ENCODE results near the gene KIAA0232.

The KIAA0232 gene

DNA sequence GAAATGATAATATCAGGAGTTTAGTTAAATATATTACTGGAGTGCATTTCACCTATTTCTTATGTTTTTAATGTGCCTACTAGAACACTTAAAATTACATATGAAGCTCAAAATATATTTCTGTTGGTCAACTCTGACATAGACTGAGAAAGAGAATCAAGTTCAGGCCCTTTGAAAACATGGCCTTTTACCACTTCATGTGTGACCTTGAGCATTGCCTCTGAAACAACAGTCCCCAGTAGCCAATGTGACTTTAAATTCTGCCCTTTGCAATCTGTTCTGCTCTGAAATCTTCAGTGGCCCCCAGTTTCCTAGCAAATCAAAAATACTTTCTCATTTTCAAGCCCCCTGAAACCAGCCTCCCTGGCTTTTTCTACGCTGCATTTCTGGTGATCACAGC is 77.0 kb downstream of the KIAA0232 start:
- no peak overlapping the region for H3K4me3 ChIP-seq (ENCODE audit: low read length in 2 of 2)
- H3K27me3 ChIP-seq (ENCODE audit: control insufficient read depth in 1 of 2, insufficient read depth in 2 of 2, low read length in 2 of 2), result no peaks in the 10 kb centered on the region
- no peaks in the 10 kb centered on the region for H3K9me3 ChIP-seq (ENCODE audit: control insufficient read depth in 2 of 2, low read length in 2 of 2)
- H3K9ac ChIP-seq (ENCODE audit: low read length in 2 of 2), result no peak overlapping the region
- no peak overlapping the region for H3K27ac ChIP-seq (ENCODE audit: low read length)
- H3K4me1 ChIP-seq (ENCODE audit: control insufficient read depth, insufficient read depth, low read length), result peaks cover 12% of the 10 kb centered on the region
- peaks cover 26 to 28% of the 10 kb centered on the region in 2 donors for H3K36me3 ChIP-seq (ENCODE audit: control insufficient read depth in 2 of 2, insufficient read depth in 2 of 2, low read length in 2 of 2)

DNA sequence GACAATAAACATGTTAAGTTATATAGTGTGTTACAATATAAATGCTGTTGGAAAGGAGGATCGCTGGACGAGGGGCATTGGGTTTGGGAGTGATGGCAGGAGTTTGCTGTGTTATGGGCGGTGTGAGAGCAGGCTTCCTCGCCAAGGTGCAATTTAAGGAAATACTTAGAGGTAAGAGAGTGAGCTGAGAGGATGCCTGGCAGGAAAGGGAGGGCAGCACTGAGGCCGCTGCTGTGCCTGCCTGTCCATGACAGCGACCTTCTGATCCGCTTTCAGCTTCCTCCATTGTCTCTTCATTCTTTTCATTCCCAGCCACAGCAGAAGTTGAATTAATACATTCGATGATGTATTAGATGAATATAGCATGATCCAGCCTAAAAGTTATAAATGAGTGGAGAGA is 85.9 kb downstream of the KIAA0232 start:
- Histone ChIP-seq H3K9ac (ENCODE audit: low read length in 2 of 2) (no peak overlapping the region), H3K9me3 (ENCODE audit: control insufficient read depth in 2 of 2, low read length in 2 of 2) (no peaks in the 10 kb centered on the region), H3K27ac (ENCODE audit: low read length) (peak overlapping the region; percentile 6), H3K4me3 (ENCODE audit: low read length in 2 of 2) (no peak overlapping the region), H3K4me1 (ENCODE audit: control insufficient read depth, insufficient read depth, low read length) (peaks cover 10% of the 10 kb centered on the region), H3K36me3 (ENCODE audit: control insufficient read depth in 2 of 2, insufficient read depth in 2 of 2, low read length in 2 of 2) (peaks cover 31 to 42% of the 10 kb centered on the region in 2 donors), H3K27me3 (ENCODE audit: control insufficient read depth in 1 of 2, insufficient read depth in 2 of 2, low read length in 2 of 2) (no peaks in the 10 kb centered on the region)

DNA sequence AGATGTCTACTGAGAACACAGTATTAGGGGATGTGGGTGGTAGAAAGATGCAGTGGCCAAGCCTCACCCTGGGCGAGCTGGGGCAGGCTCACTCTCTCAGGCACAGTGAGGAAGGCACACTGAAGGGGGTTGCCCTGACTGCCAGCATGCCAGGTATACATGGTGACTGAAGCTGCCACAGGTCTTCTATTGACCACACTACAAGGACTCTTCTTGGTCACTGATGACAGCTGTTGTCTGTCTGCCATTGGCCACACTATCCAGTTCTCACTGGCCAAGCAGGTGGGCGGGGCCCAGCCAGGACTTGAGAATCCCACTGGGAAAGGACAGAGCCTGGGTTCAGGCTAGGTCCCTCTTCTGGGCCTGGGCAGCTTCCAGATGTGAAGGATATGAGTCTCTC is 87.4 kb downstream of the KIAA0232 start:
- Histone ChIP-seq H3K27ac (ENCODE audit: low read length) (peak overlapping the region; percentile 11), H3K36me3 (ENCODE audit: control insufficient read depth in 2 of 2, insufficient read depth in 2 of 2, low read length in 2 of 2) (peaks cover 40 to 51% of the 10 kb centered on the region in 2 donors), H3K9ac (ENCODE audit: low read length in 2 of 2) (no peak overlapping the region), H3K27me3 (ENCODE audit: control insufficient read depth in 1 of 2, insufficient read depth in 2 of 2, low read length in 2 of 2) (no peaks in the 10 kb centered on the region), H3K4me3 (ENCODE audit: low read length in 2 of 2) (no peak overlapping the region), H3K9me3 (ENCODE audit: control insufficient read depth in 2 of 2, low read length in 2 of 2) (no peaks in the 10 kb centered on the region), H3K4me1 (ENCODE audit: control insufficient read depth, insufficient read depth, low read length) (peaks cover 10% of the 10 kb centered on the region)

DNA sequence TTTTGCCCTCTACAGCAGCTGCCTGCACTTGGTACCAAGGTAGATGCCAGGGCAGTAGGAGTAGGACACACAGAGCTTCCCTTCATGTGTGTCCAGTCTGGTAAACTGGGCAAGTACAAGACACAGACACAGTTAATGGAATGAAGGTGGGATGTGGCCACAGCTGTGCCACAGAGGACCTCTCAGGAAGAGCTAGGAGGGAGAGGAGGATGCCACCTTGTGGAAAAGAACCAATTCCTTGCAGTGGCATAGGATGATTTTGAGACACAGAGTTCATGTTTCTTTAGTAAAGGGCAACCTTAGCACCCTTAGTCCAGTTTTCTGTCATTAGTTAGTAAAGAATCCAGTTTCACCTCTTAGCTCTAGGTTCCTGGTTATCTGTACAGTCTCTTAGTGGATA is 90.8 kb downstream of the KIAA0232 start:
- H3K9ac ChIP-seq (ENCODE audit: low read length in 2 of 2), result no peak overlapping the region
- peaks cover 12% of the 10 kb centered on the region for H3K4me1 ChIP-seq (ENCODE audit: control insufficient read depth, insufficient read depth, low read length)
- H3K27ac ChIP-seq (ENCODE audit: low read length), result no peak overlapping the region
- H3K4me3 ChIP-seq (ENCODE audit: low read length in 2 of 2), result no peak overlapping the region
- peaks cover 35 to 50% of the 10 kb centered on the region in 2 donors for H3K36me3 ChIP-seq (ENCODE audit: control insufficient read depth in 2 of 2, insufficient read depth in 2 of 2, low read length in 2 of 2)
- H3K9me3 ChIP-seq (ENCODE audit: control insufficient read depth in 2 of 2, low read length in 2 of 2), result no peaks in the 10 kb centered on the region
- H3K27me3 ChIP-seq (ENCODE audit: control insufficient read depth in 1 of 2, insufficient read depth in 2 of 2, low read length in 2 of 2), result no peaks in the 10 kb centered on the region

DNA sequence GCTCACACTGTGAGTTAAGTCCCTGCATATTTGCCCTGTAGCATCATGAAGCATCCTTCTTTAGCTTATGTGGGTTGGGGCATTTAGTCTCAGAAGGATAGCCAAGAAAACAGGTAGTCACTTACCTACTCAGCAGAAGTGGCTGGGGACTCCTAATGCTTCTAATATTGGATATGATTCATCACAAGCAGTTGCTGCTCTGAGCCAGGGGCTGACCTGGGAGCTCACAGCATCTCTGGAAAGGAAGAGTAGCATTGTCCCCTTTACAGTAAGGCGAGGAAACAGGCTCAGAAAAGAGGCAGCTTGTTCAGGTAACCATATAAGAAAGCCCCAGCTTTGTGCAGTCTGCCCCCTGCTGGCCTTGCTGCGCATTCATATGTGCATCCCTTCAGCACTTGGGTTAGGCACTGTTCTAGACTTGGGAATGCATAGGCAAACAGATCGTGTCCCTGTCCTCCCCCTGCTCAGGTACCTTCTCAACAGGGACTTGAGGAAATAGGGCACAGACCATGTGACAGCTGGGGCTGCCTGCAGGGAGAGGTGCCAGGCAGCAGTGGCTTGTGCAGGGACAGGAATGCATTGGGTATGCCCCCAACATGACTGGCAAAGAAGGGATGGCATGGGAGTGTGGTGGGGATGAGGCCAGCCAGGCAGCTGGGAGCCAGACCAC is 91.4 kb downstream of the KIAA0232 start:
- Histone ChIP-seq H3K9me3 (ENCODE audit: control insufficient read depth in 2 of 2, low read length in 2 of 2) (no peaks in the 10 kb centered on the region), H3K4me3 (ENCODE audit: low read length in 2 of 2) (no peak overlapping the region), H3K9ac (ENCODE audit: low read length in 2 of 2) (no peak overlapping the region), H3K4me1 (ENCODE audit: control insufficient read depth, insufficient read depth, low read length) (peaks cover 12% of the 10 kb centered on the region), H3K27me3 (ENCODE audit: control insufficient read depth in 1 of 2, insufficient read depth in 2 of 2, low read length in 2 of 2) (no peaks in the 10 kb centered on the region), H3K27ac (ENCODE audit: low read length) (no peak overlapping the region), H3K36me3 (ENCODE audit: control insufficient read depth in 2 of 2, insufficient read depth in 2 of 2, low read length in 2 of 2) (peaks cover 41 to 54% of the 10 kb centered on the region in 2 donors)

DNA sequence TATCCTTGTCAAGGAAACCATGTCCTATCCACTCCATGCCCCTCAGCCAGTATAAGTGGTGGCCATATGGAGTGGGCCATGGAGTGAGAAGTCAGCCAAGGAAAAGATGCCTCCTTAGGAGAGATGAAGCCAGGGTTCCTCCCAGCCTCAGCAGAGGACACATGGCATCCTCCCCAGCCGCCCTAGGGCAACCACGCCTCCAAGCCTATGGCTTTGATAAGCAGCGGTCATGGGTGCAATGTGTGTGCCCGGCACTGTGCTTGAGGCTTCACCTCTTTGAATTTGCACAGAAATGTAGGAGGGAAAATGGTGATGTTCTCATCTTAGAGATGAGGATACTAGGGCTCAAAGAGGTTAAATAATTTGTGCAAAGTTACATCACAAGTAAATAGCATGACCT is 92.5 kb downstream of the KIAA0232 start:
- Histone ChIP-seq H3K9me3 (ENCODE audit: control insufficient read depth in 2 of 2, low read length in 2 of 2) (no peaks in the 10 kb centered on the region), H3K9ac (ENCODE audit: low read length in 2 of 2) (no peak overlapping the region), H3K4me1 (ENCODE audit: control insufficient read depth, insufficient read depth, low read length) (peaks cover 6% of the 10 kb centered on the region), H3K36me3 (ENCODE audit: control insufficient read depth in 2 of 2, insufficient read depth in 2 of 2, low read length in 2 of 2) (peaks cover 50 to 62% of the 10 kb centered on the region in 2 donors), H3K4me3 (ENCODE audit: low read length in 2 of 2) (no peak overlapping the region), H3K27me3 (ENCODE audit: control insufficient read depth in 1 of 2, insufficient read depth in 2 of 2, low read length in 2 of 2) (no peaks in the 10 kb centered on the region), H3K27ac (ENCODE audit: low read length) (no peak overlapping the region)

DNA sequence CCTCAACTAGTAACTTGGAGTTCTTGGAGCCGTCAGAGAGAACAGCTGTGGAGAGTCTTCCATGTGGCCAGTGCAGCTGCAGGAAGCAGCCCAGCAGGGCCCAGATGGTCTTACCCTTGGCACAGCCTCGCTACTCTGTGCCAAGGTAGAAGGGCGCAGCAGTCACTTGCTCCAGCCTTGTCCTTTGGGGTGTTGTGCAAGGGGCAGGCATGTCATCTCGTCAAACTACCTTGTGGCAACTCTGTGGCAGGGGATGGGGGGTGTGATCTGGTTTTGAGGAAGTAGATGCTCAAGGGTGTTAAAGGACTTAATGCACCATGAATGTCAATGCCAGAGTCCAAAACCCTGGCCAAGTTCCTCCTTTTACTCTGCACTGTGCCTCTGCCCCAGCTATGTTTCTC is 92.9 kb downstream of the KIAA0232 start:
- Histone ChIP-seq H3K9me3 (ENCODE audit: control insufficient read depth in 2 of 2, low read length in 2 of 2) (no peaks in the 10 kb centered on the region), H3K27me3 (ENCODE audit: control insufficient read depth in 1 of 2, insufficient read depth in 2 of 2, low read length in 2 of 2) (no peaks in the 10 kb centered on the region), H3K36me3 (ENCODE audit: control insufficient read depth in 2 of 2, insufficient read depth in 2 of 2, low read length in 2 of 2) (peaks cover 53 to 64% of the 10 kb centered on the region in 2 donors), H3K27ac (ENCODE audit: low read length) (no peak overlapping the region), H3K4me3 (ENCODE audit: low read length in 2 of 2) (no peak overlapping the region), H3K4me1 (ENCODE audit: control insufficient read depth, insufficient read depth, low read length) (peaks cover 2% of the 10 kb centered on the region), H3K9ac (ENCODE audit: low read length in 2 of 2) (no peak overlapping the region)

DNA sequence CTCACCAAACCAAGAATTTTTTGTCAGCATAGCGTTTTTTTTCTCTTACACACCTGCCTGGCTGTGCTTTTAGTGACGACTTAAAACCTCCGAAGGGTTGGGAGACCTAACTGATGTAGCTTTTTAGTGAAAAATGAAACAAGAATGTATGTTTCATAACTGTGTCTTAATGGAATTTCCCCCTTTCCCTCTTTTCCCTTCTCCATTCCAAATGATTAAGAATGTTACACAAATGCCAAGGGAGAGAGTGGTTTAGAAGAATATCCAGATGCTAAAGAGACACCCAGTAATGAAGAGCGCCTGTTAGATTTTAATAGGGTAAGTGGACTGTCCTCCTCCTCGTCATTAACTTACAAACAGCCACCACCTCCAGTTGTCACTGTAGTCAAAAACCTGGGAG is 93.9 kb downstream of the KIAA0232 start:
- H3K36me3 ChIP-seq (ENCODE audit: control insufficient read depth in 2 of 2, insufficient read depth in 2 of 2, low read length in 2 of 2), result peaks cover 54 to 71% of the 10 kb centered on the region in 2 donors
- no peaks in the 10 kb centered on the region for H3K9me3 ChIP-seq (ENCODE audit: control insufficient read depth in 2 of 2, low read length in 2 of 2)
- H3K4me1 ChIP-seq (ENCODE audit: control insufficient read depth, insufficient read depth, low read length), result peaks cover 2% of the 10 kb centered on the region
- no peak overlapping the region for H3K9ac ChIP-seq (ENCODE audit: low read length in 2 of 2)
- H3K27me3 ChIP-seq (ENCODE audit: control insufficient read depth in 1 of 2, insufficient read depth in 2 of 2, low read length in 2 of 2), result no peaks in the 10 kb centered on the region
- no peak overlapping the region for H3K27ac ChIP-seq (ENCODE audit: low read length)
- H3K4me3 ChIP-seq (ENCODE audit: low read length in 2 of 2), result no peak overlapping the region

DNA sequence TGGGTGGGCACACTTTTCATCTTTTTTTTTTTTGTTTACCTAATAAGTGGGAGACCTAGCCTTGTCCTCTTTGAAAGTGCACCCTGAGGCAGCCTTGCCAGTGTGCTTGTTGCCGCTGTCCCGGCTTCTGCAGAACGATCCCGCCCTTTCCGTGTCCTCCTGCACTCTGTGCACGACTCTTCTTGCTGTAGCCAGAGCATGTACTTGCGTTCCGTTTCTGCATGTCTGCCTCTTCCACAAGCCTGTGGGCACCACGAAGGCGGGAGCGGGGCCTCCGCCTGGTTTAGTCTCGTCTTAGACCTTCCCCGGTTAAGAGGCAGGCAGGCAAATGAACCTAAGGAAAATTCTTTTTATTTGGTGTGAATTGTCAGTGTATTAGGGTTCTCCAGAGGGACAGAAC is 94.5 kb downstream of the KIAA0232 start:
- Histone ChIP-seq H3K4me3 (ENCODE audit: low read length in 2 of 2) (no peak overlapping the region), H3K27ac (ENCODE audit: low read length) (no peak overlapping the region), H3K36me3 (ENCODE audit: control insufficient read depth in 2 of 2, insufficient read depth in 2 of 2, low read length in 2 of 2) (peaks cover 54 to 71% of the 10 kb centered on the region in 2 donors), H3K9ac (ENCODE audit: low read length in 2 of 2) (no peak overlapping the region), H3K4me1 (ENCODE audit: control insufficient read depth, insufficient read depth, low read length) (peaks cover 2% of the 10 kb centered on the region), H3K9me3 (ENCODE audit: control insufficient read depth in 2 of 2, low read length in 2 of 2) (no peaks in the 10 kb centered on the region), H3K27me3 (ENCODE audit: control insufficient read depth in 1 of 2, insufficient read depth in 2 of 2, low read length in 2 of 2) (no peaks in the 10 kb centered on the region)

DNA sequence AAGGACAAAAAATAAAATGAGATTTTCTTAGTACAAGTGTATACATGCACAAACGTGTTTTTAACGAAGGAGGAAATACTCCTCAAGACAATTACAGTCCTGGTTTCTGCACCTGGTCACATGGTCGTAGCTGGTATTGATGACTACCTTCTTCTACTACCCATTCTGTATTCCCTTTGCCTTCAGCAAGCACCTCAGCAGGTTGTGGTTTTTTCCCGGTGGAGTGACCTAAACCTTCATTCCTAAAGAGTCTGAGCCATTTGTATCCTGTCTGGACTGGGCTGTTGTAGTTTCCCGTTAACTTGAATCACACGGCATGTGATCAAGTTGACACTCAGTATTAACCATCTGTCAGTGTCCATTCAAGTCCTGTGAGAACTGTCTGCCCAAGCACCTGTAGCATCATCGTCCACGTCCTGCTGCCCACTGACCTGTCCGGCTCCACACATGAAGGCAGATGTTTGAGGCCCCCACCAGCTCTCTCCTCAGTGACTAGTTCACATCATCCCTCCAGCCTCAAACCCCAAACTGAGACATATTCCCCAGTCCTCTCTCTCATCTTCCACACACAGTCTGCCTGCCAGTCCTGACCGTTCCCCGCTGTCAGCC is 96.0 kb downstream of the KIAA0232 start:
- H3K36me3 ChIP-seq (ENCODE audit: control insufficient read depth in 2 of 2, insufficient read depth in 2 of 2, low read length in 2 of 2), result peaks cover 43 to 67% of the 10 kb centered on the region in 2 donors
- no peak overlapping the region for H3K9ac ChIP-seq (ENCODE audit: low read length in 2 of 2)
- no peak overlapping the region for H3K4me3 ChIP-seq (ENCODE audit: low read length in 2 of 2)
- no peak overlapping the region for H3K27ac ChIP-seq (ENCODE audit: low read length)
- H3K27me3 ChIP-seq (ENCODE audit: control insufficient read depth in 1 of 2, insufficient read depth in 2 of 2, low read length in 2 of 2), result no peaks in the 10 kb centered on the region
- peaks cover 2% of the 10 kb centered on the region for H3K4me1 ChIP-seq (ENCODE audit: control insufficient read depth, insufficient read depth, low read length)
- no peaks in the 10 kb centered on the region for H3K9me3 ChIP-seq (ENCODE audit: control insufficient read depth in 2 of 2, low read length in 2 of 2)

DNA sequence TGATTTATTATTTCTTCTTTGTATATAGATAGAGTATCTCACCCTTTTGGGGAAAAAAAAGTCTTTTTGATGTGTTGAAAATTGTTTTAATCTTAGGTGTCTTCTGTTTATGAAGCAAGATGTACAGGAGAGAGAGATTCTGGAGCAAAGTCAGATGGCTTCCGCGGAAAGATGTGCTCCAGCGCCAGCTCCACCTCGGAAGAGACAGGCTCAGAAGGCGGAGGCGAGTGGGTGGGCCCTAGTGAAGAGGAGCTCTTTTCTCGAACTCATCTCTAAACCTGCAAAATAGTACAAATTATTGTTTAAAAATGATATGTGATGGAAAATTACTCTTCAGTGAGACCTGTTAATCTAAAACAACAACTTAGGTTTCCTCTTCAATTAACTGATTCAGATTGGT is 98.2 kb downstream of the KIAA0232 start:
- peaks cover 28 to 51% of the 10 kb centered on the region in 2 donors for H3K36me3 ChIP-seq (ENCODE audit: control insufficient read depth in 2 of 2, insufficient read depth in 2 of 2, low read length in 2 of 2)
- H3K27ac ChIP-seq (ENCODE audit: low read length), result no peak overlapping the region
- H3K27me3 ChIP-seq (ENCODE audit: control insufficient read depth in 1 of 2, insufficient read depth in 2 of 2, low read length in 2 of 2), result no peaks in the 10 kb centered on the region
- no peak overlapping the region for H3K9ac ChIP-seq (ENCODE audit: low read length in 2 of 2)
- no peaks in the 10 kb centered on the region for H3K9me3 ChIP-seq (ENCODE audit: control insufficient read depth in 2 of 2, low read length in 2 of 2)
- peaks cover 3% of the 10 kb centered on the region for H3K4me1 ChIP-seq (ENCODE audit: control insufficient read depth, insufficient read depth, low read length)
- H3K4me3 ChIP-seq (ENCODE audit: low read length in 2 of 2), result no peak overlapping the region
